Effector memory CD8-positive, alpha-beta T cell (primary cell): ENCODE results near the gene OR4K2.

Experiments
- ATAC-seq: fragments of 150-1000 bp; cut with Tn5 transposase; replicated peaks from 2 replicates; pipeline ENCODE4 v1.10.0; 2021; ENCODE audit warnings: mild to moderate bottlenecking, moderate library complexity
- DNase-seq, 3 experiments: peaks; one replicate each; pipeline ENCODE4 v3.0.0; 2021
- H3K27ac Mint-ChIP-seq, 2 donors: one replicate each; pipeline ENCODE4 v1.8.0; 2022; ENCODE audit warnings: mild to moderate bottlenecking in 2 of 2, mixed read lengths in 2 of 2, moderate library complexity in 2 of 2
- H3K27me3 Mint-ChIP-seq, 2 donors: one replicate each; pipeline ENCODE4 v1.8.0; 2022; ENCODE audit warnings: mixed read lengths in 2 of 2
- H3K36me3 Mint-ChIP-seq: one replicate; pipeline ENCODE4 v1.8.0; 2022; ENCODE audit warnings: mild to moderate bottlenecking, moderate library complexity, mixed read lengths; ENCODE audit not compliant: insufficient read depth
- H3K4me1 Mint-ChIP-seq, 2 donors: one replicate each; pipeline ENCODE4 v1.8.0; 2022; ENCODE audit warnings: low read depth in 2 of 2, mixed read lengths in 2 of 2
- H3K4me3 Mint-ChIP-seq, 2 donors: one replicate each; pipeline ENCODE4 v1.8.0; 2022; ENCODE audit warnings: mild to moderate bottlenecking in 2 of 2, mixed read lengths in 2 of 2, moderate library complexity in 2 of 2
- H3K9me3 Mint-ChIP-seq, 2 donors: one replicate each; pipeline ENCODE4 v1.8.0; 2022; ENCODE audit warnings: mixed read lengths in 2 of 2

Gene OR4K2

GRCh38 chr14:19911114-19911513, 36.2 kb downstream of the OR4K2 start:
- H3K27me3 Mint-ChIP-seq, result peaks cover 6 to 10% of the 10 kb centered on the region in 2 donors
- H3K27ac Mint-ChIP-seq, result no peak overlapping the region
- no peak for ATAC-seq
- DNase-seq, result no peak
- H3K4me1 Mint-ChIP-seq, result no peaks in the 10 kb centered on the region
- no peak overlapping the region for H3K4me3 Mint-ChIP-seq
- peaks cover 8 to 12% of the 10 kb centered on the region in 2 donors for H3K9me3 Mint-ChIP-seq
- H3K36me3 Mint-ChIP-seq, result no peaks in the 10 kb centered on the region

- DNase-seq, result no peak
- no peak for ATAC-seq
- H3K9me3 Mint-ChIP-seq, result peaks cover 0 to 3% of the 10 kb centered on the region in 2 donors
- H3K27ac Mint-ChIP-seq, result no peak overlapping the region
- no peaks in the 10 kb centered on the region for H3K27me3 Mint-ChIP-seq
- H3K4me1 Mint-ChIP-seq, result no peaks in the 10 kb centered on the region
- no peaks in the 10 kb centered on the region for H3K36me3 Mint-ChIP-seq
- no peak overlapping the region for H3K4me3 Mint-ChIP-seq
Measured at GRCh38 chr14:19917243-19917642, 42.3 kb downstream of the OR4K2 start.

GRCh38 chr14:19917955-19918518, 43.1 kb downstream of the OR4K2 start:
- ATAC-seq (no peak), DNase-seq (no peak)
- Mint-ChIP-seq H3K4me3 (no peak overlapping the region), H3K27me3 (no peaks in the 10 kb centered on the region), H3K27ac (no peak overlapping the region), H3K9me3 (peaks cover 0 to 2% of the 10 kb centered on the region in 2 donors), H3K36me3 (no peaks in the 10 kb centered on the region), H3K4me1 (no peaks in the 10 kb centered on the region)

DNA sequence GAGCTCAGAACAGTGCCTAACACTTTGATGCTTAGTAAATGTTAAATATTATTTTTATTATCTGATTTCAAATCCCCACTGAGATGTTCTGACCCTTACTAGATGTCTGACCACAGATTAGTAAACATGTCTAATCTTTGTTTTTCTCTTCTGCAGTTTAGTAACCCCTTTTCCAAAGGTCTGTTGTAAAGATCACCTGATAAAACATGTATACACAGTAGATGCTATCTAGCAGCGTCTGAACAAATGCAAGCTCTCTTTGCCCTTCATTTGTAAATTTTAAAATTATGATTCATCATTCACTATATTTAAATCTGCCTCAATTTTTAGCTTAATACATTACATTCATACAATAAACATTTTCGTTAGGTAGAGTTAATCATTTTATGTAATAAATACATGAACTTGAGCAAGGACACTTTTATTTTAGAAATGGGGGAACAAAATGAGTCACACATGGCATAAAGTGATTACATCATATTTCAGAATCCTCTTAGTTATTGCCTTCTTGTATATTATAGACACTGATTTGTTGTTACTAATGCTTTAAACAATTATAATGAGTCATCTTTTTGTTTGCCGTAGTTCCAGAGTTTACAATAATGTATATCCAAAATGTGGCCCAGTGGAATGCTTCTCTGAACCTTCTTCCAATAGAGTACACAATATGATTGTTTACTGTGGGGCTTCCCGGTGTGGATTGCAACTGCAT, 43.8 kb downstream of the OR4K2 start:
- ATAC-seq (no peak), DNase-seq (no peak)
- Mint-ChIP-seq H3K4me3 (no peak overlapping the region), H3K36me3 (no peaks in the 10 kb centered on the region), H3K27me3 (no peaks in the 10 kb centered on the region), H3K9me3 (no peaks in the 10 kb centered on the region), H3K27ac (no peak overlapping the region), H3K4me1 (no peaks in the 10 kb centered on the region)

DNA sequence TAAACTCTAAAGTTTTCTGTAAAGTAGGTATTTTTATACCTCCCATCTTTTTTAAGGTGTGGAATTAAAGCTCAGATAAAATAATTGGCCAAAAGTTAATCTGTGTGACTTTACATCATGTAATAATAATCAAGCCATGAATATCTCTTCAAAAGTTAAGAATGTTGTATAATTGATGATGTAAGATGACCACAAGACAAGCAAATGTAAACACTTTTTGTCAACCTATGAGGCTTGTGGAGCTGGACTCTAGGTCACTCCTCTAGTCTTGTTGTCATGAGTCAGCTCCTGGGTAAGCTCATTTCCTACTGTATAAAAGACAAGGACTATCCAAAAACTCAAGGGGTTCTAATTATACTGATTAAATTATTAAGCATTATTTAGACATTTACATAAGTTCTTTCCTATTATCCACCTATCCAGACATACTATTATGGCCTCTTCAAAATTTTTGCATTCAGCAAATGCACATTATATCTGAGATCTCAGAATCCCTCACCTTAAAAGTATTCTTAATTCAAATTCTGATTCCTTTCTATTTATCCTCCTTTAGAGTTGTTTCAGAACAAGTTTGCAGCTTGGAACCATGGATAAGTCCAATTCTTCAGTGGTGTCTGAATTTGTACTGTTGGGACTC, 45.2 kb downstream of the OR4K2 start, which contains the start of gene OR4K5:
OR4K5 (plus strand) TSS at position 587 of the 637 bp plus-strand sequence; CDS start at position 587, 0 bp downstream.
- H3K4me3 Mint-ChIP-seq, result no peak within 1 kb of the TSS
- no peak for ATAC-seq
- no peak for DNase-seq
- H3K36me3 Mint-ChIP-seq, result no peaks in the 10 kb centered on the region
- no peaks in the 10 kb centered on the region for H3K9me3 Mint-ChIP-seq
- H3K4me1 Mint-ChIP-seq, result no peaks in the 10 kb centered on the region
- H3K27me3 Mint-ChIP-seq, result no peaks in the 10 kb centered on the region
- H3K27ac Mint-ChIP-seq, result no peak within 1 kb of the TSS

- DNase-seq (no peak), ATAC-seq (no peak)
- Mint-ChIP-seq H3K4me1 (no peaks in the 10 kb centered on the region), H3K9me3 (peaks cover 0 to 4% of the 10 kb centered on the region in 2 donors), H3K27me3 (no peaks in the 10 kb centered on the region), H3K27ac (no peak within 1 kb of the TSS), H3K36me3 (no peaks in the 10 kb centered on the region), H3K4me3 (no peak within 1 kb of the TSS)
Measured at GRCh38 chr14:19930617-19931016, 55.7 kb downstream of the OR4K2 start, which contains the start of gene OR4K1. TSS of gene OR4K1 (plus strand) at chr14:19930917. CDS start at chr14:19935667, 4,750 bp downstream.
